ENCODE results near the gene GNPTAB.

DNA sequence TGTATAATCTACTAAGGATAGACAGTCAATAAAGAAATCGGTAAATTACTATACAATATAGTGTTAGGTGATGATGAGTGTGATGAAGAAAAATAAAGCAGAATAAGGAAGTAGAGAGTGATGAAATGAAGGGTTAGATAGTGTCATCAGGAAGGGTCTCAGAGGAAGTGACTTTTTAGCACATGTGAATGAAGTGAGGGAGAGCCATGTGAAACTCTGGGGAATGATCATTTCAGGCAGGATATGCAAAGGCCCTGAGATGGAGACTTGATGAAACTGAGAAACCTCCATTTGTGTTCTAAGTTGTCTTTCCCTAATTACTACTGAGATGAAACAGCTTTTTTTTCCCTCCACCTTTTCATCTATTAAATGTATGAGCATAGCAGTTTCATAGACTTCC is 19.4 kb upstream of the GNPTAB start:
- TF ChIP-seq, protein P1, sequence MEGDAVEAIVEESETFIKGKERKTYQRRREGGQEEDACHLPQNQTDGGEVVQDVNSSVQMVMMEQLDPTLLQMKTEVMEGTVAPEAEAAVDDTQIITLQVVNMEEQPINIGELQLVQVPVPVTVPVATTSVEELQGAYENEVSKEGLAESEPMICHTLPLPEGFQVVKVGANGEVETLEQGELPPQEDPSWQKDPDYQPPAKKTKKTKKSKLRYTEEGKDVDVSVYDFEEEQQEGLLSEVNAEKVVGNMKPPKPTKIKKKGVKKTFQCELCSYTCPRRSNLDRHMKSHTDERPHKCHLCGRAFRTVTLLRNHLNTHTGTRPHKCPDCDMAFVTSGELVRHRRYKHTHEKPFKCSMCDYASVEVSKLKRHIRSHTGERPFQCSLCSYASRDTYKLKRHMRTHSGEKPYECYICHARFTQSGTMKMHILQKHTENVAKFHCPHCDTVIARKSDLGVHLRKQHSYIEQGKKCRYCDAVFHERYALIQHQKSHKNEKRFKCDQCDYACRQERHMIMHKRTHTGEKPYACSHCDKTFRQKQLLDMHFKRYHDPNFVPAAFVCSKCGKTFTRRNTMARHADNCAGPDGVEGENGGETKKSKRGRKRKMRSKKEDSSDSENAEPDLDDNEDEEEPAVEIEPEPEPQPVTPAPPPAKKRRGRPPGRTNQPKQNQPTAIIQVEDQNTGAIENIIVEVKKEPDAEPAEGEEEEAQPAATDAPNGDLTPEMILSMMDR (conservative IDR thresholded peaks at IDR 0.05 in 1 of 2, IDR thresholded peaks at IDR 0.05 in 1 of 2; ENCODE audit: extremely low read depth in 1 of 2, insufficient read depth in 1 of 2, low read depth in 1 of 2, low read length in 2 of 2): no peak
- TF ChIP-seq EZH2 (IDR thresholded peaks at IDR 0.05; ENCODE audit: borderline replicate concordance, low read length): no peak

Data from mammary epithelial cell (primary cell).